ENCODE measurements around the gene LRRC36. TPM values are rescaled to one million over a fixed set of nuclear protein-coding genes. Genes with fewer than 3 reads are reported as not detected.

Gene LRRC36
- total and polyA plus RNA-seq, 2 of the 8 experiments (the other 6 are each of a cell fraction or from before 2014, with no cell fraction given), result 0.15 TPM; not detected in 1

DNA sequence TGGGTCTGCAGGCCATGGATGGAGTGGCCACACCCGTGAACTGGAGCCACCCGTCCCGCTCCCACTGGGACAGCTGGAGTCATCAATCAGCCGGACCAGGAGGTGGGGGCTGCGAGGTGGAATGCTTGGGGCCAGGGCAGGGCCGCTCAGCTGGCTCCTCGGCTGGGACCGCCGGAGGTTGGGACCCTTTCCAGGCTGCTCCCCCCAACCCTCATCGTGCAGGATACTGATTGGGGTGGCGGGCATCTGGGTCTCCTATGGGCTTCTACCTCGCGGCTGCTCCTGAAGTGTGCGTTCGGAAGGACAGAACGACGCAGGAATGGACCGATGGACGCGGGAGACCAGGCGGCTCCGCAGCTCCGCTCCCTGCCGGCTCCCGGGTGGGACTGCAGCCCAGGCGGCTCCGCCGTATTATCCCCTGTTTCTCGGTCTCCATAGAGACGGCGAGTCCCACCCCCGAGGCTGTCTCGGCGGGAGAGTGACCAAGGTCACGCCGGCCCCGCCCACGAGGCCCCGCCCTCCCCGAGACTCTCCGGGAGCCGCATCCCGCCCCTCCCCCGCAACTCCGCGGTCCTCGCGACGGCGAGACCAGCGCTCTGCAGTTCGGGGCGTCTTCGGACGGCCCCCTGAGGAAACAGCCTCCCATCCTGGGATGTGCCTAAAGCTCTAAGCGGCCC lies 66.6 kb downstream of the LRRC36 start, which contains the start of gene TPPP3:
TPPP3 (minus strand) TSS at position 388 of the 677 bp plus-strand sequence. CDS start 2,387 bp downstream, outside the sequence.
- Histone ChIP-seq H3K4me2 (ENCODE audit: insufficient read depth in 1 of 2, low read depth in 2 of 2, low read length in 2 of 2) (peak within 1 kb of the TSS; percentile 56 to 86), H3K79me1 (ENCODE audit: low read depth, low read length) (no peaks in the 10 kb centered on the region), H3K27ac (ENCODE audit: low read depth, low read length) (no peak within 1 kb of the TSS), H3K14ac (ENCODE audit: insufficient read length) (no peak within 1 kb of the TSS), H4K91ac (replicated peaks; ENCODE audit: insufficient read length, low read length) (no peak within 1 kb of the TSS), H2BK20ac (ENCODE audit: low read length) (0 out of 2 replicates have a peak within 1 kb of the TSS, but pooled peaks have one; percentile 80), H3K23ac (ENCODE audit: insufficient read length) (no peak within 1 kb of the TSS), H2BK5ac (ENCODE audit: low read depth, low read length) (no peak within 1 kb of the TSS), H3K4me3 (ENCODE audit: extremely low read depth in 1 of 4, insufficient read depth in 2 of 4, low read depth in 3 of 4, low read length in 4 of 4) (peak within 1 kb of the TSS; percentile 21 to 58 (median 39); a peak in 7 of 8 replicates), H3K9ac (replicated peaks in 1 of 4; ENCODE audit: extremely low read depth in 1 of 4, low read depth in 3 of 4, low read length in 3 of 4) (no peak within 1 kb of the TSS; a peak in 1 of 7 replicates), H3K18ac (ENCODE audit: extremely low read depth, low read length) (peak within 1 kb of the TSS; percentile 32; the same call in 1 of the 2 replicates), H4K20me1 (replicated peaks in 1 of 2; ENCODE audit: control insufficient read depth in 1 of 2, insufficient read depth in 2 of 2, low read length in 2 of 2) (peaks cover 6 to 9% of the 10 kb centered on the region in 2 experiments), H2BK15ac (ENCODE audit: low read length) (peak within 1 kb of the TSS; percentile 72; the same call in 1 of the 2 replicates), H3K9me3 (ENCODE audit: insufficient read depth in 2 of 2, low read depth in 1 of 2, low read length in 1 of 2) (no peaks in the 10 kb centered on the region), H3K4me1 (replicated peaks in 1 of 4; ENCODE audit: control insufficient read depth in 3 of 4, insufficient read depth in 4 of 4, low read length in 3 of 4) (peaks cover 0 to 35% (median 23%) of the 10 kb centered on the region in 4 experiments; a peak in 6 of 7 replicates), H4K8ac (ENCODE audit: extremely low read depth, insufficient read depth, low read length) (peak within 1 kb of the TSS; percentile 81), H2AFZ (ENCODE audit: low read length) (no peak within 1 kb of the TSS), H3K56ac (replicated peaks; ENCODE audit: insufficient read length, low read depth, low read length) (no peak within 1 kb of the TSS), H2BK120ac (replicated peaks; ENCODE audit: low read depth, low read length) (no peak within 1 kb of the TSS), H2BK12ac (ENCODE audit: low read depth, low read length) (peak within 1 kb of the TSS; percentile 84; the same call in 1 of the 2 replicates), H3K79me2 (ENCODE audit: control insufficient read depth in 1 of 2, insufficient read depth in 2 of 2, low read length in 2 of 2) (no peaks in the 10 kb centered on the region), H4K5ac (ENCODE audit: insufficient read length, low read depth, low read length) (no peak within 1 kb of the TSS), H2AK5ac (ENCODE audit: low read depth, low read length) (no peak within 1 kb of the TSS), H3K27me3 (replicated peaks in 1 of 4; ENCODE audit: control insufficient read depth in 3 of 4, extremely low read depth in 1 of 4, insufficient read depth in 3 of 4, low read length in 3 of 4) (peaks cover 24 to 49% (median 41%) of the 10 kb centered on the region in 4 experiments), H3K36me3 (ENCODE audit: control insufficient read depth in 2 of 4, insufficient read depth in 4 of 4, low read length in 3 of 4) (no peaks in the 10 kb centered on the region), H3K23me2 (ENCODE audit: low read depth, low read length) (no peaks in the 10 kb centered on the region; the same call in 1 of the 2 replicates), H3K4ac (replicated peaks; ENCODE audit: insufficient read length, low read depth, low read length) (no peak within 1 kb of the TSS)
- ChIA-PET CTCF (ENCODE audit: partially characterized antibody) (interaction anchor here (0.6 to 32.4 kb wide), 28 partner anchors 9 to 563 kb away, joined by 3 to 476 read pairs (median 5); partner anchors contain the start of genes KCTD19, LRRC36, NAE1 and ZDHHC1), POLR2A (ENCODE audit: partially characterized antibody) (interaction anchor here (0.5 to 1.7 kb wide), 5 partner anchors 10 to 184 kb away, joined by 3 to 12 read pairs (median 3); partner anchors contain the start of gene HSD11B2)
- 27% methylated on average over 14 of the region's 56 CpGs; no CpG with 5 or more reads in 1 of the 2 experiments for WGBS, 2 experiments (ENCODE audit: extremely low coverage in 1 of 2, insufficient coverage in 1 of 2, insufficient read length in 1 of 2, insufficient replicate concordance in 2 of 2, low coverage in 1 of 2, low lambda C conversion rate in 2 of 2, missing lambda C conversion rate in 1 of 2)
- DNase-seq (ENCODE audit: low read depth in 1 of 2, low spot score in 2 of 2) (peak in 1 of 2 experiments; percentile 87), FAIRE-seq (no peak)
- TF ChIP-seq JUN (IDR thresholded peaks at IDR 0.05; ENCODE audit: low read depth, low read length) (no peak), SAP30 (IDR thresholded peaks at IDR 0.05; ENCODE audit: insufficient read depth, insufficient replicate concordance, low read length) (no peak), BCL11A (IDR thresholded peaks at IDR 0.05; ENCODE audit: low read depth in 2 of 2, low read length in 2 of 2) (no peak), GABPA (IDR thresholded peaks at IDR 0.05; ENCODE audit: borderline replicate concordance, insufficient read depth, low read length) (no peak; the same call in 1 of the 2 replicates), KDM4A (IDR thresholded peaks at IDR 0.05; ENCODE audit: low read depth, low read length, severe bottlenecking) (peak; percentile 54), TBP (IDR thresholded peaks at IDR 0.05; ENCODE audit: low read depth, low read length) (no peak), CHD2 (IDR thresholded peaks at IDR 0.05; ENCODE audit: low read length) (no peak; the same call in 1 of the 2 replicates)
- TF ChIP-seq, protein P1, sequence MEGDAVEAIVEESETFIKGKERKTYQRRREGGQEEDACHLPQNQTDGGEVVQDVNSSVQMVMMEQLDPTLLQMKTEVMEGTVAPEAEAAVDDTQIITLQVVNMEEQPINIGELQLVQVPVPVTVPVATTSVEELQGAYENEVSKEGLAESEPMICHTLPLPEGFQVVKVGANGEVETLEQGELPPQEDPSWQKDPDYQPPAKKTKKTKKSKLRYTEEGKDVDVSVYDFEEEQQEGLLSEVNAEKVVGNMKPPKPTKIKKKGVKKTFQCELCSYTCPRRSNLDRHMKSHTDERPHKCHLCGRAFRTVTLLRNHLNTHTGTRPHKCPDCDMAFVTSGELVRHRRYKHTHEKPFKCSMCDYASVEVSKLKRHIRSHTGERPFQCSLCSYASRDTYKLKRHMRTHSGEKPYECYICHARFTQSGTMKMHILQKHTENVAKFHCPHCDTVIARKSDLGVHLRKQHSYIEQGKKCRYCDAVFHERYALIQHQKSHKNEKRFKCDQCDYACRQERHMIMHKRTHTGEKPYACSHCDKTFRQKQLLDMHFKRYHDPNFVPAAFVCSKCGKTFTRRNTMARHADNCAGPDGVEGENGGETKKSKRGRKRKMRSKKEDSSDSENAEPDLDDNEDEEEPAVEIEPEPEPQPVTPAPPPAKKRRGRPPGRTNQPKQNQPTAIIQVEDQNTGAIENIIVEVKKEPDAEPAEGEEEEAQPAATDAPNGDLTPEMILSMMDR (IDR thresholded peaks at IDR 0.05; ENCODE audit: control extremely low read depth in 1 of 3, insufficient read depth in 1 of 3, low read depth in 1 of 3, low read length in 3 of 3), result peak in 2 of 3 experiments; percentile 66 to 69; a peak in 3 of 4 replicates
